ENCODE measurements around the gene PITPNC1.

GRCh38 chr17:67365738-67366192 lies 11.3 kb upstream of the PITPNC1 start:
- TF ChIP-seq, protein P1, sequence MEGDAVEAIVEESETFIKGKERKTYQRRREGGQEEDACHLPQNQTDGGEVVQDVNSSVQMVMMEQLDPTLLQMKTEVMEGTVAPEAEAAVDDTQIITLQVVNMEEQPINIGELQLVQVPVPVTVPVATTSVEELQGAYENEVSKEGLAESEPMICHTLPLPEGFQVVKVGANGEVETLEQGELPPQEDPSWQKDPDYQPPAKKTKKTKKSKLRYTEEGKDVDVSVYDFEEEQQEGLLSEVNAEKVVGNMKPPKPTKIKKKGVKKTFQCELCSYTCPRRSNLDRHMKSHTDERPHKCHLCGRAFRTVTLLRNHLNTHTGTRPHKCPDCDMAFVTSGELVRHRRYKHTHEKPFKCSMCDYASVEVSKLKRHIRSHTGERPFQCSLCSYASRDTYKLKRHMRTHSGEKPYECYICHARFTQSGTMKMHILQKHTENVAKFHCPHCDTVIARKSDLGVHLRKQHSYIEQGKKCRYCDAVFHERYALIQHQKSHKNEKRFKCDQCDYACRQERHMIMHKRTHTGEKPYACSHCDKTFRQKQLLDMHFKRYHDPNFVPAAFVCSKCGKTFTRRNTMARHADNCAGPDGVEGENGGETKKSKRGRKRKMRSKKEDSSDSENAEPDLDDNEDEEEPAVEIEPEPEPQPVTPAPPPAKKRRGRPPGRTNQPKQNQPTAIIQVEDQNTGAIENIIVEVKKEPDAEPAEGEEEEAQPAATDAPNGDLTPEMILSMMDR (IDR thresholded peaks at IDR 0.05) = no peak
- no peak for TF ChIP-seq POLR2AphosphoS5 (IDR thresholded peaks at IDR 0.05; ENCODE audit: low read depth, low read length)

Data from Panc1 (cell line).